GM21360 (cell line): ENCODE measurements around the gene GRAP.

ENCODE experiments used
- ATAC-seq: cut with Tn5 transposase; IDR thresholded peaks from one replicate; pipeline ENCODE4 v1.9.1; 2021; ENCODE audit warnings: mild to moderate bottlenecking, moderate library complexity; ENCODE audit not compliant: unreplicated experiment

Gene GRAP

DNA sequence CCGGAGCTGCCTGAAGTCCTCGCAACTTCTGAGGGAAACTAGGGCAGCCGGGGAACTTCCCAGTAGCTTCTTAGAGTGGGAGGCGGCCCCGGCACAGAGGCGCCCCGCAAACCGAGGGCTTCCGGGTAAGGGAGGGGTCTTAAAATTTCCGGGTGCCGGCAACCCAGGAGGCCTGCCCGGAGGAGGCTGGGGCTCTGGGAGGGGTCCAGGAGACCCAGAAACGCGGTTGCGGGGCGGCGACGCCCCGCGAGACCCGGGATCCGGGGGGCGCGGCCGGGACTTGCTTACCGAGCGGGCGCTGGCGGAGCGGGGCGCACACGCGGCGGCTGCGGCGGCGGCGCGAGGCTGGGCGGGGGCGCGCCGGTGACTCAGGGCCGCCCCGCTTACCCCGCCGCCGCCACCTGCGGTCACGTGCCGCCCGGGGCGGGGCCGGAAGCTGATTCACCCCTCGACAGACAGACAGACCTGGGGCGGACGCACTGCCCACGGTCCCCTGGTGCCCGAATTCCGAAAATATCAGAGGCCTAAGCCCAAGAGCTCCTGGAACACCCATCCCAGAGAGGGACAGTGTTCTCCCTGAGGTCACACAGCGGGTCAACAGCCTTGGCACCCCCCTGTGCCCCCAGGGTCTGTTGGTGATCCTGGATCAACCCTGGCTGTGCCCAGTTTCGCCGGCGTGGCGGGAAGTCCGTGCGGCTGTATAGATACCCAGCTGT, 42.2 kb downstream of the GRAP start, which contains the start of gene FAM83G:
Gene FAM83G (minus strand): TSS at position 344 of the 716 bp plus-strand sequence. CDS start 723 bp downstream, outside the sequence.
- ATAC-seq: peak; percentile 55

DNA sequence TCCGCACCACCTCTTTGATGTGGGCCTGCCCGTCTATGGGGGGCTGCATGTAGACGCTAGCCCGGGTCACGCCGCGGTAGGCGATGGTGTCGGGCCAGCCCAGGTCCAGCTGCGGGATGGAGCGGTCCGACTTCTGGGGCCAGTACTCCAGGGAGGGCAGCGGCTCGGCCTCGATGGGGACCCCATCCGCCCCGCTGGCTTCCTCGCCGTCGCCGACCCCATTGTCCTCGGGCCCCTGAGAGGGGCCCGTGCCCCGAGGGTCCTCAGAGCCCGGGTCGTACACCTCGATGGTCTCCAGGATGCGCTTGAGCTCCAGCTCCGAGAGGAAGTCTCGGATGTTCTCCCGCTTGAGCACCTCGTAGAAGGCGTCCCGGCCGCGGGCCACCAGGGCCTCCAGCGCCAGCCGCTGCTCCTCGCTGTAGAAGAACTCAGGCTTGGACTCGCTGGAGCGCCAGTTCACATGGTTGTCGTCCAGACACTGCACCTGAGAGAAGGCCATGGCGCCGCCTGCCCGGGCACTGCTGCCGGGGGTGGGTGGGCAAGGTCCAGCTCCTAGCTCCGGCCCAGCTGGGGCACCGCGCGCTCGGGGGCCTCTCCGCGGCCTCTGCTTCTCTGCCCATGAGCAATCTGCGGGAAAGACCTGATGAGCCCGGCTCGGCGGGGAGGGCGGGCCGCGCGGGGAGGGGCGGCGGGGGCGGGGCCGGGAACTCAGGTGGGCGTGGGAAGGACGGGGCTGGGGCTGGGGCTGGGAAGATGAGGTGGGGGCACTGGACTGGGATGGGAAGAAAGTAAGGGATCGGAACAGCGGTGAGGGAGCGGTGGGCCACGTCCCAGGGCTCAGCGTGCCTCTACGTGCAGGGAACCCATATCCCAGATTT, 43.0 kb downstream of the GRAP start:
- ATAC-seq: peak; percentile 13

DNA sequence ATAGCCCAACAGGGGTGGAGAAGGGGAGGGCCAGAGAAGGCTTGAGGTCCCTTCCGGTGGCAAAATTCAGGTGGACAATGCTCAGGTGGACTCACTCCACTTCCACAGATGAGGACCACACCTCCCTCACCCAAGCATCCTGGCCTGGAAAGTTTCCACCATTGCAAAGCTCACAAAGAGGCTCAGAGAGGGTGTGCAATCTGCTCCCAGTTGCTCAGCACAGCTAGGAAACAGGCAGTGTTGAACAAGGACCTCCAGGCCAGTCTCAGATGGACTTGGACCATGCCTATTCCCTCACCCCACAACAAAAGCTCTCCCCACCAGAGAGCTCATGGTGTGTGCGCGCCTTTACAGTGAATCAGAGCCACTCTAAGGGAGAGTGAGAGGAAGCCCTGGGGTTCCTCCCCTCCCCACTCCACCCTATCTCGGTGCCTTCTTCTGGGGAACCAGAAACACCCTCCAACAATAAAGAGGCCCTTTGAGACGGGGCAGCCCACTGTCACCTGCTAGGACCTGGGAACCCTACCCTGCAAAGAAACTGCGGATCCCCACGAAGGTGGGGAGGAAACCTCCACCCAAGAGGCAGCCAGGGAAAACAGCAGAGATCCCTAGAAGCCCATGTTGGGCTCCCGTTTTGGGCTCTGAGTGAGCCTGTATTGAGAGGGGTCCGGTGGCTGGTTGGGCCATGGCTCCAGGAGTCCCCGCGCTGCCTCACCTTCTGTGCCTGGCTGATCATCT, 43.8 kb downstream of the GRAP start:
- no peak for ATAC-seq

DNA sequence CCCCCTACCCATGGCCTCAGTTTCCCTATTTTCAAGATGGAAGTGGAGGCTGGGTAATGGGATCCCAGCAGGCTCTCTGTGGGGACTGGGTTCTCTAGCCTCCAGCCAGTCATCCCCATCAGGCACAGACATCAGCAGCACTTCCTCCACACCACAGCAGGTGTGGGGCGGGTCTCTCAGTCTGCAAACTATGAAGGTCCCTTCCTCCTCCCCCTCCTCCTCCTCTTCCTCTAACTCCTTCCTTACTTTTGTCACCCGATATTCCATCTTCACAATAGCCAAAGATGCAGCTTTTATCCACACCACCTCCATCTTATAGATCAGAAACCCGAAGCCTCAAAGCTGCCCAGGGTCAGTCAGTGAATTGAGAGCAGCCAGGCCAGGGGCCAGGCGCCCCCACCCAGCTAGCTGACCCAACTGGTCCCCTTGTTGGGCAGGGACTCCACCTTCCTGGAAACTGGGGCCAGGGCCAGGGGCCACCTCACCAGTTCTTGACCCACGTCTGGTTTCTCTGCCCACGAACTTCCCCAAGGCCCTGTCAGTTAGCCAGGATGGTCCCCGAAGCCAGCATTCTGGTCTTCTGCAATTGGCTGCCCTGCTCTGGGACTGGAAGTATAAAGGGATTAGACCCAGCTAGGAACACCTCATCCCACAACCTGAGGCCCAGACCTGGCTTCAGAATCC, 44.7 kb downstream of the GRAP start:
- no peak for ATAC-seq

DNA sequence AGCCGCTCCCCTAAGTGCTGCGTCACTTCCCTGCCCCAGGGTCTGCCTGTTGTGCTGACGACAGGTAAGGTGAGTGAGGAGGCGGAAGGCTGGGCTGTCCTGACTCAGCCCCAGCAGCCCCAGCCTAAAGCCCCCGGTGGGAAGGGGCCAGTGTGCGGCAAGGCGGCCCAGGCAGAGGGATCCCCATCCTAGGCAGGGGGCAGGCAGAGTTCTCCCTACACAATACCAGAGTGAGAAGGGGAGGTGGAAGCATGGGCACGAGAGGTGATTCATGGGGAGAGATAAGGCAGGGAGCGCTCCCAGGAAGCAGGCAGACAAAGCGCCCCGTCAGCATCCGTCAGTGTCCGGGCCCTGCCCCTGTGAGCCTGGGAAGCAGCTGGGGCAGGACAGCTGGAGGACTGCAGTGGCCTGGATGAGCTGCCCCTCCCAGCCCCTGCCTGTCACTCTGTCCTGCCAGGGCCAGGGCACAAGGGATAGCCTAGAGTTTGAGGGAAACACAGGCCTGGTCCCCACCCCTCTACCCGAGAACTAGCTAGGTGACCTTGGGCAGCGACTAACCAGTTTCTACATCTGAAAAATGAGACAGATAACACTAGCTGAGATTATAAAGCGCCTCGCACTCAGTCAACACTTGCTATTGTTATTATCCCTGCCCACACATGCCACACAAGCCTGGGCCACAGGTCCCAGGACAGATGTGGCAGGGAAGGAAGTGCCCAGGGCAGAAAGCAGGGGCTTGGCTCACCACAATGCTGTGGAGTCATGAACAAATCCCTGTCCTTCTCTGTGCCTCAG, 46.0 kb downstream of the GRAP start:
- no peak for ATAC-seq

DNA sequence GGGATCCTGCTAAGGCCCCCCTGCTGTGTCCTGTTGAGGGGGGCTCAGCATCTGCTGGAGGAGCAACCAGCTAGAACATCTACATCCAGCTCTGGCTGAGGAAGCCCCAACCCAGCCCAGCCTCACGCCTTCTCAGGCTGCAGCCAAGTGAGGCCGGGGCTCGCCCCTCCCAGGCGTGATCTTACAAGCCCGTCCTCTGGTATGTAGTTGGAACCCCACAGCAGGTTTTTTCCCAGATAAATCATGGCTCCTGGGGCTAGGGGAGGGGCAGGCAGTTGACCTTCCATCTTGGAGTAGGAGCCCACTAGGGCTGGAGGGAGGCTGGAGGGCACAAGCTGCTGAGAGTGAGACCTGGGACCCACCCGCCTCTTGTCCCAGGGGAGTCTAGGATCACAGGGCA, 46.8 kb downstream of the GRAP start:
- no peak for ATAC-seq

DNA sequence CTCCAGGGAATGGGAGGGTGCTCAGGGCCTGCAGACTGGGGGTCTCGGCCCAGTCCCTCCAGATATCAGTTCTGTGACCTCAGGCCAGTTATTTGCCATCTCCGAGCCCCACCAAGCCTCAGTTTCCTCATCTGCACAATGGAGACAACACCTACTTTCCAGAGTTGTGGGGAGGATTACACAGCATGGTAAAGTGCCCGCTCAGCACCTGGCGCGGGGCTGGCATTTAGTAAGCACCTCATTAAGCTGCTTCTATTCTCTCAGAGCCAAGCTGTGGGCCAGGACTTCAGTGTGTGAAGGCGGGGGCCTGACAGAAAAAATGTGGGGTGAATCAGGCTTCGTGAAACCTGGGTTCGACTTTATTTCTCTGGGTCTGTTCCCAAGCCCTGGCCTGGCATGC, 47.4 kb downstream of the GRAP start:
- ATAC-seq: no peak

DNA sequence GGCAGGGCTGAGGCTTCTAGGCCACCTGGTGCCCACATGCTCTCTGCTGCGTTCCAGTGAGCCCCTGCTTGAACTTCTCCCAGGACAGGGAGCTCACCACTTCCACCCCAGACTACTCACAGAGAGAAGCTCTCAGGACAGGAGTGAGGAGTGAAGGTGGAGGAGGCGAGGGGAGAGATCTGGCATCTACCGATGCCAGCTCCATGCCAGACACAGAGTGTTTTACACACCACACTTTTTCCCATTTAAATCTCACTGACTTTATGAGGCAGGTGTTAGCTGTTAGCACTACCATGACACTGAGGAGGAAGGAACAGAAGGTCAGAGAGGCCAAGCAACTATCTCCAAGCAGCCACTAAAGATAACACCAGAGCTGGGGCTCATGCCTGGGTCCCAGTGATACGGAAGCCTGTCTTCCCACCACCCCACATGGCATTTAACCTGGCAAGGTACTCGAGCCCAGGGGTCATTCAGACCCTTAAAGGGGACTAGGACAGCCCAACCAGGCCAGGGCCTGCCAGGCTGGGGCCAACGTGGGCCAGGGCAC, 49.0 kb downstream of the GRAP start:
- ATAC-seq: no peak

DNA sequence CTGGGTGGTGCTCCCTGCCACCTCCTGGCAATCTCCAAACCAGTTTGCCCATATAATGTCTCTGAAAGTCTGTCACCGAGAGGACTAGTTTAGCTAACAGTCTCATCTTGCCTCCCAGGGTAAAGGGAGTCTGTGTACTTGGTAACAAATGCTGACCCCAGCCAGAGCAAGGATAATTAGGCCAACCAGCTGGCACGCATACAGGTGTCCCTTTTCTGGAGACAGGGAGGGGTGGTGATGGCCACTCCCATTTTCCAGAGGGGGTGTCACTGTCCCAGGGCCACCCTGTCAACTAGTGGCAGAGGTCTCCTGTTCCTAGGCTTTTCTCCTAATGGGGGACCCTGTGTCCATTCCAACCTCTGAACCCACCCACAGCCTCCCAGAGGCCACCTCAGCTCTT, 50.3 kb downstream of the GRAP start:
- ATAC-seq: no peak

DNA sequence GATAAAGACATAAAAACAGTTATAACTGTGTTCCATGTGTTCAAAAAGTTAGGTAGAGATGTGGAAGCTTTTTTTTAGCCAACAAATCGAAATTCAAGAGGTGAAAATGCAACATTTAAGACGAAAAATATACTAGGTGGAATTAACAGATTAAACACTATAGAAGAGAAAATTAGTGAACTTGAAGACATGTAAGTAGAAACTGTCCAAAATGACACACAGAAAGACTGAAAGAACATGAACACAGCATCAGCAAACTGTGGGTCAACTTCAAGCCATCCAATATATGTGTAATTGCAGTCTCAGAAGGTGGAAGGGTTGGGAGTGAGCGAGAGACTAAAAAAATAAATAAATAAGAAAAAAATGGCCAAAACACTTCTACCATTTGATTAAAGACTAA, 51.5 kb downstream of the GRAP start:
- ATAC-seq: no peak

DNA sequence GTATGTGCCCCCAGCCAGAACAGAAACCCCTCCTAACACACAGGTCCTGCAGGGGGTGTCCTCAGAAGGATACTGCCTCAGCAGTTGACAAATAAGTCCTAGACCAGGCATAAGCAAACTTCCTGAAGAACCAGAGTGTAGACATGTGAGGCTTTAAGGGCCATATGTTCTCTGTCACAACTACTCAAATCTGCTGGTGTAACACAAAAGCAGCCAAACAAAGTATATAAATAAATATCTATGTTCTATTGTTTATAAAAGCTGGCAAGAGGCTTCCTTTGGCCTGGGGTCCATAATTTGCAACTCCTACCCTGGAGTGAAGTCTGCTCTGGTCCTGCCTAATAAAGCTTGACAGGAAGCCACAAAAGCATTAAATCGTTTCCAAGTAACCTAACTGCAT, 52.1 kb downstream of the GRAP start:
- ATAC-seq: no peak

DNA sequence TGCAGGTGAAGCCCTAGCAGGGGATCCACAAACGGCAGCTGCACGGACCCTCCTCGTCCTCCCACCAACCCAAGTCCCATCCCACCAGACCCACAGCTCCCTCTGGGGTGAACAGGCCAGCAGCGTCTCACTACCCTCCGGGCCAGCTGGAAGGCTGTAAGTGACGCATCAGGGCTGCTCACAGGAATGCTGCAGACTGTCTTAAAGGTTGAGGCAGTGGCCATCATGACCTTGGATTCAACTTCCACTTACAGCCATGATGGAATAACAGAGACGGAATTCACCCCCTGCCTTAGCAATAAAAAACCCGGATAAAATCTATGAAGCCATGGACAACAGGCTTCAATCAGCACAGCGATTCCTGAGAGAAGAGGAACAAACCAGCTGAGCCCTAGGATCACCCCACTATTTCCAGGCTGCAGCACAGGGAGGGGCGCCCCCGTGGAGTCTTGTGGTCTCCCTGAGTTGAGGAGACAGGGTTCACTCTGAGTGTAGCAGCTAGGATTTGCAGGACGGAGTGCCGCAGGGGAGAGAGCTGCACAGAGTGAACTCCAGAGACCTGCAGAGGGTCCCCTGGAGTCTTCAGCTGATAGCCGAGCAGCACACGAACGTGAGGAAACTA, 52.7 kb downstream of the GRAP start:
- ATAC-seq: no peak

DNA sequence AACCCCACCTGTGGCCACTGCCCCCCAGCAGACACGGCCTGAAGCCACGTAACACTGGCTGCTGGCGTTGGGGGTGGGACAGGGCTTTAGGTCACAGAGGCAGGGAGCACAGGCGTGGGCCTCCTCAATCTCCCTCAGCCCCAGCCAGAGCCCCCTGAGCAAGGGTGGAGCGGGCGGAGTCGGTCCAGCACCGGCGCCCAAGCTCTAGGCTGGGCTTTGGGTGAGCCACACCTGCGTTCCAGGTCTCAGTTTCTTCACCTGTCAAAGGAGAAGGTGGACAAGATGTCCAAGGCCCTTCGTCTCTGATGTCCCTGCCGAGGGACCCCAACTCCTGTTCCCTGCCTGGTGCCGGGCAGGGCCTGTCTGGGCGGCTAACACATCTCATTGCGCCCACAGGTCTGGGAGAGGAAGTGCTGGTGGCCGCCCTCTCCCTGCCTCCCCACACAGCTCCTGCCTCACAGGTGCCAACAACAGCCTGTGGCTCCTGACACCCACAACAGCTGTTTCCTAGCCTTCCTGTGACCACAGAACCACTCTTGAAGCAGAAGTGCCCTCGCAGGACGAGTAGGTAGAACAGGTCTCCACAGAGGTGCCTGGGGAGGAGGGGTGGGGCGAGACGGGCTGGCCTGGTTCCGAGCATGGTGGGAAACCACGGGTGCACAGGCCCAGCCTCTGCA, 54.2 kb downstream of the GRAP start:
- no peak for ATAC-seq

DNA sequence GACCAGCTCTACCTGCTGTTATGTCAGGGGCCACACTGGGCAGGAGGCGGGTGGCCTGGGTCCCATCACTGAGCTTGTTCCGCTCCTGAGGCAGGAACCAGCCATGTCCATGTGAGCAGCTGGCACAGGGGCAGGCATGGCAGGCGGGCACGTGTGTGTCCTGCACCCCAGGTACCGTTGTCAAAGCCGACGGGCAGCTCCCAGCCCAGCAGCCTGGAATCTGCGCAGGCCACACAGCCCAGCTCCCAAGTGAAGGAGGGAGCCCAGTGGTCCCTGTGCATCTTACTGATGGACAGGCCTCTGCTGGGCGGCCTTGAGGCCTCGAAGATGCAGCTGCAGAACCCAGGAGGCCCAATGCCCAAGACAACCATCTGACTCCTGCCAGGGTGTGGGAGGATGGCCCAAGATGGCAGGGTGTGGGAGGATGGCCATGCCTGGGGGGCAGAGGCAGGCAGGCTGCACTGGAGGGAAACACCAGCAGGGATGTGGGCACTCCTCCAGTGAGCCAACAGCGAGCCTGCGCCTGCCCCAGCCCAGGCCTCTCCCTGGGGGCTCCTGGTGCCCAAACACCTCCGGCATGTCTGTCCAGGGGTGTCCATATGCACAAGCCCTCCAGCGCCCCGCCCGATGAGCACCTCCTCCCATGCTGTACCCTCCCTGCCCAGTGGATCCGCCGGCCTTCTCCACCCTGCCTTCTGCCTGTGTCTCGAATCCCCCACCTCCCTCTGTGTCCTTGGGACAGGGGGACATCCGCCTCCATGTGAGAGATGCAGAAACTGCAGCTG, 55.0 kb downstream of the GRAP start:
- no peak for ATAC-seq

DNA sequence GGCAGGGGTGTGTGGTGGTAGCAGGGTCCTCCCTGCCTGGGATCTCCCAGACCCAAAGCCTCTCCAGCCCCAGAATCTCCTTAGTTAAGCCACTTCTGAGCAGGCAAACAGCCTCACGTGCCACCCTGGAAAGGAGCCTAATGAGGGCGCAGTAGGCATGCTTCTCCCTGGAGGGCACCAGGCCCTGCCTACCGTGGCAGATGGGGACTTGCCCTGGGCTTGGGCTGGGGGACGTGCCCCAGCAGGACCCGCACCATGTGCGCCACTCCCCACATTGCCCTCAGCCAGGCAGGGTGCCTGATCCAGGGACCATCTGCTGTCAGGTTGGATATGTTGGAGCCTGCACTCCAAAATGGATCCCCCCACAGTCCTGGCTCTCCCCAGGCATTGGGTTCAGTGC, 56.4 kb downstream of the GRAP start:
- ATAC-seq: no peak

DNA sequence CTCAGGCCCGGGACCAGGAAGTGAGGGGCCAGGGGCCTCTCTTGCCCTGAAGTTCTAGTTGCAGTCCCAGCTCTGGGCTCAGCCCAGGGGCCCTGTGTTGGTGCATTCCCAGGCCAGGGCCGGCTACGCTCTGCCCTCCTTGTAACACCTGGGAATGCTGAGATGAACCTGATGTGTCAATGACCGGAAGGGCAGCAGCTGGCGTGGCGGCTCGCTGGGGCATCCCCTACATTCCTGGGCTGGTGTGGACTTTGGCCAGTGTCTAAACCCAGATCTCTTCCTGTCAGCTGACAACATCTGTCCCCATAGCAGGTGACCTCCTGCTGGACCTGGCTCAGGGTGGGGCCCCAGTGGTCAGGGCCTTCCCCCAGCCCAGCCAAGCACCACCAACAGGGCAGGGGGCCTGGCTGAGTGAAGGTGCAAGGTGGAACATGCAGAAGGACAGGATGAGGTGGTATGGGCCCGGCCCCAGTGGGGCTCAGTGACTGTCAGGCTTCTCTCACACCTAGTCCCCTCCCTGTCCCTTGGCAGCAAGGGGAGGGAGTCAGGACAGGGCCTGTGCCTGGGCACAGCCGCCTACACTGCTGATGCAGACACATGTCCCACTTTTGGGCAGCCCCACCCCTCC, 58.1 kb downstream of the GRAP start:
- ATAC-seq: no peak

DNA sequence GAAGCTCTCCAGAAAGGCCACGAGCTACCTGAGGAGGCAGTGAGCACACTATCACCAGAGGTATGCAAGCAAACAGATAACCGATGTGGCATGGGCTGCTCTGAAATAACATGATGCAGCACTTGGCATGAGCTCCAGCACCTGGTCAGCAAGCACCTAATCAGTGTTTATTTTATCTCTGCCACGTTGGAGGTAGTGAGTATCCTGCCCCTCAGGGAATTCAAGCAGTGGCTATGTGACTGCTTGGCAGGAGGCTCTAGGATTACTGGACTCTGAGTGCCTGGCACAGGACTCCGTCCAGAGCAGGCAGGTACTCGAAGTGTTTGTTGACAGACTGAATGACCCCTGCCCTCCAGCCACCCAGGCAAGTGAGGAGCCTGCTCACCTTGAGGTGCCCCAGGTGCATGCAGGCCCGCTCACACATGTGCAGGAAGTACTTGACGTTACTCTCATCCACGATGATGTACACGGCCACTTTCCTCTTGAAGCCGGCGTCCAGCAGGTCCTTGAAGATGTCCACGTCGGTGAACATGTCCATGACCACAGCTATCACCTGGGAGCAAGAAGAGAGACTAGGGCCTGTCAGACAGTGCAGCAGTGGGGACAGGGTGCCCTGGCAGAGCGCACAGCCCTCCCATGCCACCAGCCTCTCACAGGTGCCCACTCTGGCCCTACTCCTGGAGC, 58.8 kb downstream of the GRAP start:
- no peak for ATAC-seq
